ENCODE measurements around the gene PBX3.
"Not testable (repeated sequence)": the region's sequence is repeated elsewhere in the genome, so short reads cannot be mapped to it uniquely, and the experiment has no call there.

Gene PBX3

DNA sequence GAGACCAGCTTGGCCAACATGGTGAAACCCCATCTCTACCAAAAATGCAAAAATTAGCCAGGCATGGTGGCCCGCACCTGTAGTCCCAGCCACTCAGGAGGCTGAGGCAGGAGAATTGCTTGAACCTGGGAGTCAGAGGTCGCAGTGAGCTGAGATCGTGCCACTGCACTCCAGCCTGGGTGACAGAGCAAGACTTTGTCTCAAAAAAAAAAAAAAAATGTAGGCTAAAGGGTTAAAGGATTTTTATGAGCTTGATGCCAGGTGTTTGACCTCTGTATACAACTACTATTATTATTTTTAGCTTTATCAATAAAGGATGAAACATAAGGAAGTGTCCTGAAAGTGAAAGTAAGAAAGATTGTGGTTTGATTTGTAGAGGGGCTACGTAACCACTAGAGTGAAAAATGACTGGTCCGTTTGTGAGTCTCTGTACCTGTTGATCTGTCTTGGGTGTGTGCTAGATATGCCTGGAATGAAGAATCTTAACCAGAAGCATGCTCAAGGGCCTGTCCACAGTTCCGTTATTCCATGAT lies 76.8 kb downstream of the PBX3 start:
- not testable (repeated sequence) for DNase-seq (ENCODE audit: low read depth)

DNA sequence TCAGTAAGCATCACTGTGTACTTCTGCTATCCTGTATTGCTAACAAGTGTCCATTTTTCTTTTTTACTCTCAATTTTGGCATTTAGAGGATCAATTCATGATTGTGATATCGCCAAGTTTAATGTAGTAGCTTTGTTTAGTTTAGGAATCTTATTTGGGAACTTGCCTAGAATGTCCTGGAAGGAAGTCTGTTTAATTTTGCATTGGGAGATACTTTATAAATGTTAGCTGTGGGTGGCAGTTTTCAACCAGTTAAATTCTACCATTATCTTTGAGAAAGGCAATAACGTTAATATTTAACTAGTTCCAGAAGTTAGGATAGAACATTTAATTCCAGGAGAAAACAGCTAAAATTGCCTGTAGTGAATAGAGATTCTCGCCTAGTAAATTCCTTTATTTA lies 78.6 kb downstream of the PBX3 start:
- DNase-seq (ENCODE audit: low read depth) = no peak

DNA sequence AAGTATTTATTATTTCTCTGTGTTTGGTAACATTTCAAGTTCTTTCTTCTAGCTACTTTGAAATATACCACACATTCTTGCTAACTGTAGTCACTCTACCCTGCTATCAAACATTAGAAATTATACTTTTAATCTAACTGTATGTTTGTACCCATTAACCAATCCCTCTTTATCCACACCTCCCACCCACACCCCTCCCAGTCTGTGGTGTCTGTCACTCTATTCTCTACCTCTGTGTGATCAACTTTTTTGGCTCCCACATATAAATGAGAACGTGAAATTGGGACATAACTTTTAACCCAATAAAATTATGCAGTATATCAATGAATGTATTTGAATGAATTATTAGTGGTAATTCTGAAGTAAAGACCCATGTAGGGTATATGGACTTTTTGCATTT lies 79.7 kb downstream of the PBX3 start:
- no peak for DNase-seq (ENCODE audit: low read depth)

DNA sequence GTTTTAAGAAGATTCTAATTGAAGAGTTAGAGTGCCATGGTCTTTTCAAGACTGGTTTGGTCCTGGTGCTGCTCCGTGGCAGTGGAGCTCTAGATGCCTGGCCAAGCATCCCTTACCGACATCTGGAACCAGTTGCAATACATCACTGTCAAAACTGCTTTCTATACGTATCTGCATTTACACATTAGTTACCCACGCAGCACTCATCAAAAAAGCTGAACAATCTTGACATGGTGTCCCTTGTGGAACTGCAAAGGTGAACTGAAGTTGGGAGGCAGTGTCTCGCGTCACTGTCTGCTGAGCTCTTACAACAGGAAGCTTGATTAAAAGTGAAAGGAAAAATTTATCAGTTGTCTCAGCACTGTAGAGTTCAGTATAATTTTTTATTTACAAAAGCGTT lies 82.6 kb downstream of the PBX3 start:
- no peak for DNase-seq (ENCODE audit: low read depth)

DNA sequence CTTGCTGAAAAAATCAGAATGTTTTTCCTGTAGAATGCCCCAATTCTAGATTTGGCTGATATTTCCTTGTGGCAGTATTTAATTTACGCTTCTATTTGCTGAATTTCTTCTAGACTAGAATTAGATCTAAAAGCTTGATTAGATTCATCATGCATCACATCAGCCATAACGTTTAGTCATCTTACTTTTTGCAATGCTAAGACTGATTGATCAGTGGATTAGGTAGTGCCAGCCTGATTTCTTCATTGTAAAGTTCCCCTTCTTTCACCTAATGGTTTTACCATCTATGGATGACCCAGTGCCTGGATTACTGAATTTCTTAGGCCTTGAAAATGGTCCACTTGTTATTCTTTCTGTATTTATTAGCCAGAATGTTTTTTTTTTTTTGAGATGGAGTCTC lies 83.9 kb downstream of the PBX3 start:
- no peak for DNase-seq (ENCODE audit: low read depth)

DNA sequence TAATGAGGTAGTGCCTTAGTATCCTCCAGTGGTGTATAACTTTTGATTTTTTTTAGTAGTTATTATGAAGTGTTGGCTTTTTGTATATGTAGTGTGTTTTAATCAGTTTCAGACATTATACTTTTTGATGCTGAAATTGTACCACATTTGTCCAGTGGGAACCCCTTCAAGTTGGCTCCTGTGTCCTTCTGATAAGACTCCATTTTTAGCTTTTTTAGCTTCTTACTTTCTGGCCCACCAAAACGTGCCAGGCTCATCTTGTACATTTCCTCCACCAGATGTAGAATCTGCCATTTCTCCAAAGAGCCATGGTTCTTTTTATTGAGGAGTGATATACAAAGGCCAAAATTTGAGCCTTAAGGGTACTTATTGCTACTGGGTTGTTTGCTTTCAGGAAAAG lies 84.4 kb downstream of the PBX3 start:
- DNase-seq (ENCODE audit: low read depth) = no peak

DNA sequence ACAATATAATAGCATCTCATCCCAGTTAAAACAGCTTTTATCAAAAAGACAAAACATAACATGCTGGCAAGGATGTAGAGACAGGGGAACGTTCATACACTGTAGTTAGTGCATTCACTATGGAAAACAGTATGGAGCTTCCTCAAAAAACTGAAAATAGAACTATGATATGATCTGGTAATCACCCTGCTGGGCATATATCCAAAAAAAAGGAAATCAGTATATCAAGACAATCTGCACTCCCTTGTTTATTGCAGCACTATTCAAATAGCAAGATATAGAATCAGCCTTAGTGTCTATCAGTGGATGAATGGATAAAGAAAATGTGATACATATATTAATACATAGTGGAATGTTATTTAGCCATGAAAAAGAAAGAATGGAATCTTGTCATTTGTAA lies 88.5 kb downstream of the PBX3 start:
- DNase-seq (ENCODE audit: low read depth) = no peak

DNA sequence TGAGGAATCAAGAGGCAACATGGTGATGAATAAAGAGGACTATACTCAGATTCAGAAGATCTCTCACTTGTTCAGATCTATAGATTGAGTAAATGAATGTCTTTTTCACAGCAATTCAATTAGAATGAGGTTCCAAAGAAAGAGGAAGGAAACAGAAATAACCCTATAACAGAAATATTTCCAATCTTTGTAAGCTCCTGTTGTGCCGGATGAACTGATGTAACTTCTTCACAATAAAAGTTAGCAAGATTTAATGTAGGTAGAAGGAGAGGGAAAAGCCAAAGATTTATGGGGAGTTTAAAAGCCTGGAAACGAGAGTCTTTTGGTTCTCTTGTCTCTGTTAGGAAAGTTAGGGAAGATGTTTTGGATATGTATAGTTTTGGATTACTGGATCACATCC lies 92.1 kb downstream of the PBX3 start:
- no peak for DNase-seq (ENCODE audit: low read depth)

DNA sequence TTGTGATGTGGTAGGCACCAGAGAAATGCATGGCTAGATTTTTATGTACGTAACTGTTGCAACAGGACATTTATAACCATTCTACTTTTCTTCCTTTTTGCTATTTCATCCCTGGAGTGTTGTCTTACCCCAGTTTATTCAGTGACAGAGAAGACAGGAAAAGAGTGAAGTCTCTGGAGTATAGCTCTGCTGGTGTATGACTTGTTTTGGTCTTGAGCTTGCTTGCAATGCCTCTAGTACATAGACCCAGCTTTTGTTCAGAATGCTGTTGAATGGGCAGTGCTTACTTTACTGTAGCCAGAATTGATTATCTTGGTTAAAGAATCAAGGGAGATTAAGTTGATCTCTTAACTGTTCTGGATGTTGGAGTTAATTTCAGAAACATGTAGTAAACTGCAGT lies 94.3 kb downstream of the PBX3 start:
- no peak for DNase-seq (ENCODE audit: low read depth)

DNA sequence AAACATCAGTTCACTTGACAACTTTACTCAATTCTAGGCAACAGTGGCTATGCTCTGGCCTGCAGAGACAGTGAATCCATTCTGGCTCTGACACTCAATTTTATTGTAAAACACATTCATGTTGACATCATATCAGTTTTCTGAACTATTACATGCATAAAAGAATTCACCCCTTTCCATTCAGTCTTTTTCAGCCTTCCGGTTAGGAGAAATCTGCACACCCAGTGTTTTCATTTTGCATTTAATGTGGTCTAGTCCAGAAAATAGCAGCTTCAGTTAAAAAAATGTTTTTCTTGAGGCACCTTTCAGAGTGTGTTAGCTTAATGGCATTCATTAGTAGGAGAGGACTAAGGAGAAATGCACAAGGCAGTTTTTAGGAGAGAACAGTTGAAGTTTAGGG lies 95.1 kb downstream of the PBX3 start:
- DNase-seq (ENCODE audit: low read depth) = no peak

DNA sequence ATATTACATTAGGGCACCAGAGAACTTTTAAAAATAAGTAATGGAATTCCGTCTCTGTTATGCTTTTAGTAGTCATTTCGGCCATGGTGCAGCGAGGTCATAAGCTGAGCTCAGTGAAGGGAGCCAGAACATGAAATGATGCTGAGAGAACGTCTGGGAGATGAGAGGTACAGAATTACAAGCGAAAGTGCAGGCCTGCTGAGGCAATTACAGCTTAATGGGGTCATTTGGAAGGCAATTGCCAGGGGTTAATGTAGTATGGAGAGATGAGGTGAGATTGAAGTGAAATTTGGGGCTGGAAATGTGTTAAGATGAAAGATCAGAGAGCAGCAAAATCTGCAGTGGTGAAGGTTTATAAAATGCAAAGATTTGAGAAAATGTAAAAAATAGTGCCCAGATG lies 96.5 kb downstream of the PBX3 start:
- no peak for DNase-seq (ENCODE audit: low read depth)

DNA sequence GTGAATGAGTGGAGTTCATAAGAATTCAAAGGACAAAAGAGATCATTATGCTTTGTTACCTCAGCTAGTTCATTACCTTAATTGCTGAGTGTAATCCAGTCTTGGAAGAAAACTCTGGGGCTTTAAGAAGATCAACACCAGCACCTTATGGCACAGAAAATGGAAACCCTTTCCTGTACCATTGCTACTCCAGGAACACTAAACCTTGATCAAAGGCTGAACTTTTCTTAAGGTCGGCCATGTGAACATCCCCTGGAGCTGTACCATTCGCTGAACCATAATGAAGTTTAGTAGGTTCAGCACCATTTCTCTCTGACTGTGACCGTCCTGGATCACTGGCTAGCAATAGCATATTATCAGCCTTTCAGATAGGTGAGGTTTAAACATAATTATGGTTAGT lies 97.4 kb downstream of the PBX3 start:
- DNase-seq (ENCODE audit: low read depth) = no peak

DNA sequence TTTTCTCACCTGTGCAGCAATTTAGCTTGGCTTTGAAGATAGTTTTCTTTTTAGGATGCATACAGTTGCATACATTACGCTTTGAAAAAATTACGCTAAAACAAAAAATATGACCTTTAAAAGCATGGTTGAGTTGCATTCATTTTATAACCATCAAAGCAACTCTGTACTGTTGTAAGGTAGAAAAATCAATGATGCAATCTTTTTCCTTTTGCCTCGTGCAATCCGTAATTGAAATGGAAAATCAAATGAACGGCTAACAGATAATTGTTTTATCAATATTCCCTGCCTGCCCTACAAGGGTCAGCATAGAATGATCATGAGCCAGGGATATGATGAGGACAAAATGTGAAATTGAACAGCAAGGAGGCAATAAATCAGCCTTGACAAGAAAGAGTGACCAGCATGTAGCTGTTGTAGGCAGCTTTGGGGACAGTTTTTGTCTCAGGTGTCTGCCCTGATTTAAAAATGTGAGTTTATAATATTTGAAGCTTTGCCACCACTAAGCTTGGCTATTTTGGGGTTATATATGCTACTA lies 98.2 kb downstream of the PBX3 start:
- DNase-seq (ENCODE audit: low read depth) = no peak

DNA sequence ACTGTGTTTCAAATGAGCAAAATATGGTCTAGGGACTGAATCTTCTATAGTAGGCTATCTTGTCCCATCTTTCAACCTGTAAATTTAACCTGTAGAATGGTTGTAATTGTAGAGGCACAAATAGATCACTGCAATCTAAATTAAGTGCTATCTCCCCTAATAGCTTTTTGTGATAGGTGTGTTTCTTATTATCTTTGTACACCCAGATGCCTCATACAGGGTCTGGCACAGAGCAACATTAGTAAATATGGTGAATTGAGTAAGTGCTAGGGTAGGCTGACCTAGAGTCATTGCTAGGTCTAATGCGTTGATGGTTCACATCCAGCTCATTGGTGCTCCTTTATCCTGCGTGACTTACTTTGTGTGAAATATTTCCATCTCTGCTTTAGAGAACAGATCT lies 100.6 kb downstream of the PBX3 start:
- no peak for DNase-seq (ENCODE audit: low read depth)

DNA sequence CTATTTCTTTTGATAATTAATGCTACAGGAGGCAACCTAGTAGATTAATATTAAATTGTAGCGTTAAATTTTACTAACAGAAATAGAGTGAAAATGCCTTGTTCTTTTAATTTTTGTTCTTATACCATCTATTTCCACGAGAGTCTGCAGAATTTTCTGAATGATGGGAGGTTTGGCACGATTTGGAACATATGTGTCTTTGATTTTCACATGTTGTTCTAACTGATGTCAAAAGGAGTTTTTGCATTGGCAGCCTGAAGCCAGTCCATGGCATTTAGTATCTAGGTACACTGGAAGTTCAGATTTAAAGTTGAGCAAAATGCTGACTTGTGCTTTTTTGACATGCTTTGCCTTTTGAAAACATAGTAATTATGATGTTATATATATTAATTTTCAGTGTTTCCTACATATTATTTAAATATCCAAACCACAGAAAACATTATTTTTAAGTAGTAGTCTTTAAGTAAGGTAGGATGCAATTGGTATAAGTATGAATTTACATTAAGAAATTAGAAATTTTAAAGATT lies 103.0 kb downstream of the PBX3 start:
- no peak for DNase-seq (ENCODE audit: low read depth)

DNA sequence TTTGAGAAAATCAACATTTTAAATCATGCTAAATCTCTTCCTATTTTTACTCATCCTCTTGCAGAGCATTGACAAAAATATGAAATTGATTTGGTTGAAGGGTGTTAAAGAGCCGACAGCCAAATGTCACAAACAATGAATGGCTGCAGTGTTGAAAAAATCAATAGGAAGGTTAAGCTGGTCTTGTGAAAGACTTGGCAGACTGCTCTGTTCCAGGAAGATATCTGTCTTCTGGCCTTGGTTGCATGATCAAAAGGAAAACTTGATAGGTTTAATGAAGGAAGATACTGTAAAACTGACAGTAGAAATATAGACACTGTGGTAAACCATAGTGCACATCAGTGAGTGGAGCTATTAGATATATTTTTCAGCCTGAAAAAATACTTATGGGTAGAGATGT lies 103.6 kb downstream of the PBX3 start:
- no peak for DNase-seq (ENCODE audit: low read depth)

DNA sequence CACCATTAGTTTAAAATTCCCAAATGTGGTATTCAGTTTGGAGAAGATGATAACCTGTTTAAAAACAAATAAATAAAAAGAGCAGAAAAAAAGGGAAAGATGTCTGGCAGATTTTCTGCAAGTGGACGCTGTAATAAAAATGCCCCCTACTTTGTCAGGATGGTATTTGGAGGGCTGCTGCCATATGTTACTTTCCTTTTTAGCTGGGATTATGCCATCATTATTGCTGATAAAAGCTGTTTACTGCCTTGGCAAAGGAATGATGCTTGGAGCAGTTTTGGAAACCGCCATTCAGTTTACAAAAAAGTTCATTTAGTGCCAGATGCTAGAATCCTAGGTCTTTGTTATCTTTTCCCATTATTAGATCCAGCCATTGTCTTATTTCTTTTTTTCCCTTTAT lies 104.8 kb downstream of the PBX3 start:
- DNase-seq (ENCODE audit: low read depth) = no peak

DNA sequence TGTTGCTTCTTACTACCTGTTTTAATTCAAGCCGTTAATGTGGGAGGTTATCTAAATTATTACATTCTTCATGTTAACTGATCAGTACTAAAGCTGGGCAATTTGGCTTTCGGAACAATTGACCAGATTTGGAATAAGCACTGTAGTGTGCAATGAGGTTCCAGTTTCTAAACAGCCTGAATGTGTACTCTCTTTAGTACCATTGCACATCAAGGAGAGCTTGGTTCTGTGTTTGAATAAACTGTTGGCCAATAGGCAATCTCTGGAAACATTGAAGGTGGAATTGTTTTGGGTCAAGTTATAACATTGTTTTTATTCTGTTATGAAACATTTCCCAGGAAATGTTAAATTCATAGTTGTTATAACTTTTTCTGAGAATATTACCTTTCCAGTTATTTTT lies 105.2 kb downstream of the PBX3 start:
- DNase-seq (ENCODE audit: low read depth) = no peak

DNA sequence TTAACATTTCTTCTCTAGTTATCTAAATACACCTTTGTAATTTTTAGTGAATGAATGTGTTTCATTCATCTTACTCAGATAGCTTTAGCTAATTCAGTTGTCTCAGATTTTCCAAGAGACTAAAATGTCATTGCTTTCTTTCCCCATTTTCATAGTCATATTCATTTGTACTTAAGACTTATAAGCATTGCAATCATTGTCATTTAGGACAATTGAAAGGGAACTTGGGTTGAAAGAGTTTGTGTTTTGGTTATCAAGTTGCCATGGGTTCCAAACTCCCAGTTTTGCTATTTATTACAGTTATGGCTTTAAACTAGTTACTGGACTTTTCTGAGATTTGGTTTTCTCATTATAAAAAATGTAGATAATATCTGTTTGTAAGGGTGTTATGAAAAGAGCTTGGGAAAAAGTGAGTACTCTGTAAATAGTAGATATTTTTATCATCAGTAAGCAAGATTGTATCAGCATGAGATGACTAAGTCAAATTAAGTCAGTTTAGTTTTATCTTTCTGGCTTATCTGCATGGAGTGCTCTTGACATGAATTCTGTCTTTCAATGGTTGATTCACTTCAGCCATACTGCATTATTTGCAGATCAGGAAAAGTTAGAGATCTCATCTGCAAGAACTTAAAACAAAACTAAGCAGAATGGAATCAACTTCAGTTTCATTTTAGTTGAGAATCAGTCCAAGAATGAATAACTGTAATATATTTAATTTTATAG lies 107.5 kb downstream of the PBX3 start:
- DNase-seq (ENCODE audit: low read depth) = no peak

DNA sequence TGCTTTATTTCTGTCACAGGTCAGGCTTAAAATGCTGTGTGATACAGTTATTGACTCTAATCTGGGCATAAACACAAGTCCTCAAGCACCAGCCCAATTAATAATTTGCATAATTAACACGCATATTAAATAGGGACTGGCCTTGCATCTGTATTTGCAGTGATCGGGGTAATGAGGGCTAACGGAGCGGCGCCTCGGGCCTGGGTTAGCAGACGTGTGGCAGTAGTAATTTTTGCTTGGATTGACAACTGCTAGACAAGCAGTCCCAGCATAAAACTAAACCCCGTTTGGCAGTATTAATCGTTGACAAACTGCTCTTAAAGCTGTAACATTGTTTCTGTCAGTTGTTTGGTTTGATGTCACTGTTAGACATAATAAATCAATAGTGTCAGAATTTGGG lies 109.2 kb downstream of the PBX3 start:
- DNase-seq (ENCODE audit: low read depth) = no peak

DNA sequence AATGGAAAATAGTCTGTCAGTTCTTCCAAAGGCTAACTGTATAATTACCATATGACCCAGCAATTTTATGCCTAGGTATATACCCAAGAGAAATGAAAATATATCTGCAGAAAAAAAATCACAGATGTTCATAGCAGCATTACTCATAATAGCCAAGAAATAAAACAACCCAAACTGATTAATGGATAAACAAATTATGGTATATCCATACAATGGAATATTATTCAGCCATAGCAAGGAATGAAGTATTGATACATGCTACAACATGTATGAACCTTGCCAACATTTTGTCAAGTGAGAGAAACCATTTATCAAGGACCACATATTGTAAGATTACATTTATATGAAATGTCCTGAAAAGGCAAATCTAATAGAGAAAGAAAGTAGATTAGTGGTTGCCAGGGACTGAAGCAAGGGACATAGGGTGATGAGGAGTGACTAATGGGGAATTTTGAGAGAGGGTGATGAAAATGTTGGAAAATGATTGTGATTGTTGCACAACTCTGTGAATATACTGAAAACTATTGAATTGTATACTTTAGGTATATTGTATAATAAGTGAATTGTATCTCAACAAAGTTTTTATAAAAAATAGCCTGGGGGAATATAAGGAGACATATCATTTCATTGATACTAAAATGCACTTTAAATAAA lies 114.4 kb downstream of the PBX3 start:
- no peak for DNase-seq (ENCODE audit: low read depth)

DNA sequence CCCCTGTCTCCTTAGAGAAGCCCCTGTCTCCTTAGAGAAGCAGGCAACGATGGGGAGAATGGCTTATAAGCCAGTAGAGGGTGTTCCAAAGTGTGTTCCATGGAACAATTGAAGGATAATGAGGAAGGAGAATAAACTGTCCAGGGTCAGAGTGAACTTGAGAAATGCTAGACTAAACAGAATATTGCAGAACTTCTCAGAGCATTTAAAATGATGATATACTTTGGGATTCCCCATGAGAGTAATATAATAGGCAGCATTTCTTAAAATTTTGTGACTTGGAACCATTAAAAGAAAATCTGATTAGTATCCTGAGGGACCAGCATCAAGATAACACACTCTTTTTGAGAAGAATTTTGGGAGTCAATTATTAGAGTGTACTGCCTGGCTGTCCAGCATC lies 116.8 kb downstream of the PBX3 start:
- no peak for DNase-seq (ENCODE audit: low read depth)

DNA sequence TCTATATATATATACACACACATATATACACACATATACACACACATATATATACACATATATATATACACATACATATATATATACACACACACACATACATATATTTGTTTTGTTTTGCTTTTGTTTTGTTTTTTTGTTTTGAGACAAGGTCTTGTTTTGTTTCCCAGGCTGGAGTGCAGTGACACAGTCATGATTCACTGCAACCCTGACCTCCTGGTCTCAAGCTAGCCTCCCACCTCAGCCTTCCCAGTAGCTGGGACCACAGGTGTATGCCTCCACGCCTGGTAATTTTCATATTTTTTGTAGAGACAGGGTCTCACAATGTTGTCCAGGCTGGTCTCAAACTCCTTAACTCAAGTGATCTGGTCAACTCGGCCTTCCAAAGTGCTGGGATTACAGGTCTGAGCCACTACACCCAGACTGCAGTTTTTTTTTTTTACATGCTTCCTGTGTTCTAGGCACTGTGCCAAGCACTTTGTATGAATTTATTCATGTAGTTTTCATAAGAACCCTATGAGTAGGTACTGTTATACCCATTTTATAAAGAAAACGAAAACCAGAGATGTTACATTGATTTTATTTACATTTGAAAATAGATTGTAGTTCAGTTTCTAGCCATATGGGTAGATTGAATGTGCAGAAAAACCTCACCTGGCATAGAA lies 120.7 kb downstream of the PBX3 start:
- no peak for DNase-seq (ENCODE audit: low read depth)
